HG02798 (cell line): ENCODE results near the gene PLEKHM3.
A peak's percentile ranks its signal among the peaks of the same experiment; 100 is the strongest.

Source experiments
- ATAC-seq: cut with Tn5 transposase; IDR thresholded peaks from one replicate; pipeline ENCODE4 v1.9.1; 2021; ENCODE audit warnings: mild to moderate bottlenecking; ENCODE audit not compliant: unreplicated experiment, poor library complexity

PLEKHM3 gene

DNA sequence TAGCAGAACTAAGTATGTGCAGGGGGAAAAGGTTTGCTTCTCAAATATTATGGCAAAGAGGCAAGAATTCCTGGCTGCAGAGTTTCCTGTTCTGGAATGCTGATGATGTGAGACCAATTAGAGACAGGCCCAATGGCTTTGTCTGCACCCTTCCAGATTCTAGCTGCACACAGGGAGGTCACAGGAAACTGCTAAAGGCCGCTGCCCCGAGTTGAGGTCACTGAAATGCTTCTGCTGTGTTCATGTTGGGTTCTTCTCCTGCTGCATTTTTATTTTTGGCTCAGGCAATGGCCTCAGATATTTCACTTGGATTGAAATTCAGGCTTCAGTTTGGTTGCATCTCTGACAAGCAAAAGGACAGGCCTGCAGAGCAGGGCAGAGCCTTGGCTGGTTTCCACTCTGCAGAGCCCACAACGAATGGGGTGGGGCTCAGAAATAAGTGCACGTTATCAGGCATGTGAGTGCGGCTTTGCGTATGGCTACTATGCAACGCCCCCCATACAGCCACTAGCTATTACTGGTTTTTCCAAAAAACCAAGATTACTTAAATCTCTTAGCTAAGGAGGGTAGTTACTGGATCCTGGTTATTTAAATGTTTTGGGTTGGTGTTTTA, 188.7 kb downstream of the PLEKHM3 start:
- ATAC-seq: no peak

DNA sequence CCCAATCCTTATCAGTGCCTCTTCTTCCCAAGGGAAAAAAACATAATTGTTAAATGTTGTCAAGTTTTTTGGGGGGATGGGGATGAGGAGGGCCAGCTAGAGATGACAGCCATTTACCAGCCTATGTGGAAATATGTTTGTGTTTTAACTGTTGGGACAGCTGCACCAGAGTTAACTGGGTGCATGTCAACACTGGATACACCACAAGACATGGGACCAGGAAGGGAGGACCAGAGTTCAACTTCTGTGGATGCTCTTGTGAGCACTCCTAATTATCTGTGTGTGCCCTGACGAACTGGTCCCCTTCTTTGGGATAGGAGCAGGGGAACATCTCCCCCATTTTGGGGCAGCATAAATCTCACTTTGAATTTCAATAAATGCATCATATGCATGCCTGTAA, 189.5 kb downstream of the PLEKHM3 start:
- ATAC-seq: no peak

DNA sequence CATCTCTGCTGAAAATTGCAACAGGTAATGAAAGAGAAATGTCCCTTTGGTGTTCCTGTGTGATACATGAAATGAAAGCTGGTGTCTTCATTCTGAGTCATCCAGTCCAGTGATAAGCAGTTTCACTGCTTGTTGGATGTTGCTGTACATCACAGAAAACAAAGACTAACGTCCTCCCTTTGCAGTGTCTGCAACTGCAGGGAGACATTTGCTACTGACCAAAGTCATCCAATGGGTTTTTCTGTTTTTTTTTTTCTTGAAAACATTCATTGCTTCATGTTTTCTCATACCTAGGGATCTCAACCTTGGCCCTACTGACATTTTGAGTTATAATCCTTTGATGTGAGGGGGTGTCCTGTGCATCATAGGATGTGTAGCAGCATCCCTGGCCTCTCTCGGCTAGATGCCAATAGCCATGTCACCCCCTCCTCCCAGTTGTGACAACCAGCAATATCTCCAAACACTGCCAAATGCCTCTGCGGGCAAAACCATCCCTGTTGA, 192.0 kb downstream of the PLEKHM3 start:
- ATAC-seq: peak; percentile 94

DNA sequence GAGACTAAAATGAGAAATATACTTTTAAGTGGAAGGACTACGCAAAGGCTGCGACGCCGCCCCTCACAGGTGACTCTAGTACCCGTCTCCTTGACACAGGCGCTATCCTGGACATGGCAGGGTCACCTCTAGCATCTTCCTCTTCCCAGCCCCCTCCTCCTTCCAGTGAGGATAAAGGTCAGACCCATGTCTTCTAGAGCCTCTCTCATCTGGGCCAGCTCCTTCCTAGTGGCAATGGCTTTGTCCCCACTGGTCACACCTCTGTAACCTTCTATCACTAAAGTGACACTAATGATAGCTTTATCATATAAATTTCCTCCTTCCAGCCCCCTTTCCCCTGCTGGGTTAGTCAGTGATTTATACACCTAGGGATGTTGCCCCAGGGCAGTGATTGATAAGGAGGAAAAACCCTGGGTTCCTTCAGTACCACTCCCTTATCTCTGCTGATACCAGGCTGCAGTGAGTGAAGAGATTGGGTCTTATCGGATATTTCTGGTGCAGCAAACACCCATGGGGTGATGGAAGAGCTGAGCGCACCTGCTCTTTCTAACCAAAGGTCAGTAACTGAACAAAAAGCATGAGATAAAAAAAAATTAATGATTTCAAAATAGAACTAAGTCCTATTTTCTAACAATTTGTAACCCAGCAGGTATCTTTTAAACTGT, 193.6 kb downstream of the PLEKHM3 start:
- ATAC-seq: no peak

DNA sequence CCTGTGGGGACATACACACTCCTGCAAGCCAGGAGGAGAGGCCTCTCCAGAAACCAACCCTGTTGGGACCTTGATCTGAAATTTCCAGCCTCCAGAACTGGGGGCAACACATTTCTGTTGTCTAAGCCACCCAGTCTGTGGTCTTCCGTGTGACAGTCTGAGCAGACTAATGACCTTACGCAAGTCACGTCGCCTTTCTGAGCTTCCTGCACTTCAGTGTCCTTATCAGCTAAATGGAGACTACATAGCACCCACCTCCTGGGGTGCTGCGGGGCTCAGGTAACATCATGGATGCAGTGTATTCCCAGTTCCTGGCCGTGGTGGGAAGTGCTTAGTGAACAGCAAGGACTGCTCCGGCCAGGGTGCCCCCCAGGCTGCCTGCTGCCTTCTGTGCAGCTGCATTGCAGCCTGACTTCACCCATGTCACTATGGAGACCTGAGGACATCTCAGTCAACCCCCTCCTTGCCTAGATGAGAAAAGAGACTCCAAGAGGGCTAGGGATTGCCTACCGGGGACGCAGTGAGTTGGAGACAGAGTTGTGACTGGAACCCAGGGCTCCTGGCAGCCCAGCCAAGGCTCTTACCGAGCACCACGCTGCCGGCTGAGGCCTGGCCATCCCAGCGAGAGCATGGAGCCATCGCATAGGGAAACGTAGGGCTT, 194.4 kb downstream of the PLEKHM3 start:
- no peak for ATAC-seq

DNA sequence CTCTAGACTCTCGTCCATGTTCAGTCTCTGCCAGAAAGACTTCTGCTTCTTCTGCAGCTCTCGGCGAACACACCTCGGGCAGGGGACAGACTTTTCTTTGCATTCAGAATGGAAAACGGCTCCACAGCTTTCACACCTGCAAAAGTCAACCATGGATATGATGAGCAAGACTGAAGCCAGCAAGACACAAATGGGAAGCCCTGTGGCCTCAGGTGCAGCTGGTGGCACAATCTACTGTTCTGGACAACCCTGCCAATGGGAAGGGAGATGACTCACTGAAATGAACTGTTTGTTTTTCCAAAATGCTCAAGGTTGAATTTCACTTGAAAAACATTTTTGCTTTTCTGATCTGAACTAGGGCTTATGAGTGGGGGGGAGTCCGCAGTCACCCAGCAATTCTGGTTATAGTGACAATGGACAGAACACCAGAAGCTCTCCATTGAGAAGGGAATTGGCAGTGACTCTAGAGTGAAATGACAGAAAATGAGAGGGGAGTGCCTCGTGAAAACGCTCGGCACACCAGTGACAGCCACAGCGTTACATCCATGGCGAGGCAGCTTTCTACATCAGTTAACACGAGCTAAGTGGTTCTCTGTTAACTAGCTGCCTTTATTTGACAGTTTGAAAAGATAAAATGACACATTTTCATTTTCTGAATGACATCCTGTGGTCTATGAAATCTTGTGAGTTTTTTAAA, 196.8 kb downstream of the PLEKHM3 start:
- ATAC-seq: no peak

DNA sequence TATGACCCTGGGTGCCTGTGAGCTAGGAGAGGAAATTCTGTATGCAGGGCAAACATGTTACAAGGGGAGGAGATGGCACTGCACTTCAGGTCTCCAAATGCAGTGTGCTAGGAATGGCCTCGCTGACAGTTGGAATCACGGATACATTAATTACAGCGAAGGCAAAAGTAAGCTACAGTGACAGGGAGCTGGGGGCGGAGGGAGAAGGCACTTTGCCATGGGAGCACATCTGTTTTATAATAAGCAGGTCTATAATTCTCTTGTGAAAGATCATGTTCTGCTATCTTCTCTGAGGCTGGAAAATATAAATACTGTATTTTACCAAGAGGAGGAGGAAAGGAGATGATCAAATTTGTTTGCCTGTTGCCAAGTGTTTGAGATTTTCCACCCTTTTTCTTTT, 199.3 kb downstream of the PLEKHM3 start:
- no peak for ATAC-seq

DNA sequence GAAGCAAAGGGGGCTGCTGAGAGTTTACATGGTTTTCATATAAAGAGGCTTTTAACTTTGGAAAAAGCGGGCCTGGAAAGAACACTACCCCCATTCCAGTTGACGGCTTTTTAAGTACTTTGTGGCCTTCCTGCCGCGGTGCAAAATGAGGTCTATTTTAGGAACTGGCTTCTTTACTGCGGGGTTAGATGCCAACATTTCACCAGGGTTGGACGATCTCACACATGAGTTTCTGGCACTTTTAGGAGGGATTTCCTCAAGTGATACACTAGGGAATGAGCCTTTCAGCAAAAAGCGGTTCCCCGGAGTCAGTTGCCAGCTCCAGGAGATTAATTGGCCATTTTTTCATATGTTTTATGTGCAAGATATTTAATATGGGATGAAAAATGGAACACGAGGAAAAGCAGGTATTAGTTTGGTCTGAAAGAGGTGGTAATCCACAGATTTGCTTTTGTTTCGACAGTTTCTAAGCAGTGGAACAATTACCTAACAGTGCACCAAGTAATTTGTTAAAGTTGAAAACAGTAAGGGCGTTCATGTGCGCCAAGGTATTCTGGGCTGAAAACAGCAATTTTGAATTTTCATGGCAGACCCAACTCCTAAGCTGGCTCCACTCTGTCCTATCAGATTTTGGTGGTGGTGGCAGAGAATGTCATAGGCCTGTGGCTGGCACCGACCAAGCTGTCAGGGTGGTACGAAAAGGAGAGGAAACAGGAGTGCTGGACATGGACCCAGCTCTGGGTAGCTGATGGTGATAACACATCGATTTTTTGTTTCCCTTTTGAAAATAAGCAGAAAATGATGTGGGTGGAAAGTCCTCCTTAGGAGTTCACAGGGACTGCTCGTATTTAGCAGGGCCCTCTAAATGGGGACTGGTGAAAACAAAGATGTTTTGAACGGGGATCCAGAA, 200.0 kb downstream of the PLEKHM3 start:
- no peak for ATAC-seq

DNA sequence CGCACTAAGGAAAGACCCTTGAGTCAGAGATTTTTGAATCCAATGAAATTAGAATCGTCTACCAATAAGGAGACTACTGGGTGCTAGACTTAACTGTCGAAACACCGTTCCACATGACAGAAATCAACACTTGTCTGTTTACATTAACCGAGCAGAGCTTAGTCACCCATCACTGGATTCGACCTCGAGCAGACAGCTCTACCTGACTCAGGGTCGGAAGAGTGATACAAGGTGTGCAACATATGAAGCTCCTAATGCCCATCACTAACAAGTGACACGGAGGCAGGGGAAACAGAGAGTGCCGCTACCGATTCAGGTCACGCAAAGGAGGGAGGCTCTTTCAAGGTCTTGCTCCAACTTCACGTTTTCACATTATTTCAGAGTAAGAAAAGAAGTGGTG, 201.5 kb downstream of the PLEKHM3 start:
- ATAC-seq: no peak

DNA sequence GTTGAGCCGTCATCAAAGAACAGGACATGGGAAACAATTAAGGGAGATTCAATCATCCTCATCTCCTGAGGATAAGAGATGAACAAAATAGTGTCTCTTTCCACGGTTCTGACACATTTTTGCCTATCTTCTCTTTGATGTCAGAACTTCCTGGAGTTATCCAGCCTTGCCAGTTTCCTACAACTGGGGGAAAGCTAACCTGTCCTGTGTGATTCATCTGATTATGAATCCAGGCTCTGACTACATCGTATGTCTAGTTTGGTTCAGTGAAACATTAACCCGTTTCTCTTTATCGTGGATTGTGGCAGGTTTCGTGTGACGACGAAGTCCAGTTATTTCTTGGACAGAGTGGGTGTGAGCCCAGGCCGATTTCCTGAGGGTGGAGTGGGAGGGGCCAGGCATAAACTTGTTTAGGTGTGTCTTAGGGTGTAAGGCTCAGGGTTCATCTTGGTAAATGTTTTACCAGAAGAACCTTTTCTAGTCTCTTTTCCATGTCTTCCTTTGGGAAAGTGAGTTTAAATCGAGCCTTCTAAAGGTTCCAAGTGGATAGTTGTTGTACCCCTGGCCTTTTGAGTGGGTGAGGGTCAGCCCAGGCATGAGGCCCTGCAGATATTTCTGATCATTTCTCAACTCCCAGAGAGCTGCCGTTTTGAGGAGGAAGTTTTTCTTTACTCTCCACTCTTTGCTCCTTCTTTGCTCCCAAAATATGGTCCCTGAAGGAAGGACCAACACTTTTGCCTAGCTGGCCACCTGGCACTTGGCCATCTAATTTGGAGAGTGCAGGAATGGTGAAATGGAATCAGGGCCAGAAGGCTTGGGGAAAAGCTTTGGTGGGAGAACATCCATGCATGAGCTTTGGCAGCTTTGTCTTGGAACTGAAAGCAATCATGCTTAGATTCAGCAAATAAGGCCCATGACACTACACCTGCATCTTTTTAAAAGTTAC, 205.2 kb downstream of the PLEKHM3 start:
- no peak for ATAC-seq

DNA sequence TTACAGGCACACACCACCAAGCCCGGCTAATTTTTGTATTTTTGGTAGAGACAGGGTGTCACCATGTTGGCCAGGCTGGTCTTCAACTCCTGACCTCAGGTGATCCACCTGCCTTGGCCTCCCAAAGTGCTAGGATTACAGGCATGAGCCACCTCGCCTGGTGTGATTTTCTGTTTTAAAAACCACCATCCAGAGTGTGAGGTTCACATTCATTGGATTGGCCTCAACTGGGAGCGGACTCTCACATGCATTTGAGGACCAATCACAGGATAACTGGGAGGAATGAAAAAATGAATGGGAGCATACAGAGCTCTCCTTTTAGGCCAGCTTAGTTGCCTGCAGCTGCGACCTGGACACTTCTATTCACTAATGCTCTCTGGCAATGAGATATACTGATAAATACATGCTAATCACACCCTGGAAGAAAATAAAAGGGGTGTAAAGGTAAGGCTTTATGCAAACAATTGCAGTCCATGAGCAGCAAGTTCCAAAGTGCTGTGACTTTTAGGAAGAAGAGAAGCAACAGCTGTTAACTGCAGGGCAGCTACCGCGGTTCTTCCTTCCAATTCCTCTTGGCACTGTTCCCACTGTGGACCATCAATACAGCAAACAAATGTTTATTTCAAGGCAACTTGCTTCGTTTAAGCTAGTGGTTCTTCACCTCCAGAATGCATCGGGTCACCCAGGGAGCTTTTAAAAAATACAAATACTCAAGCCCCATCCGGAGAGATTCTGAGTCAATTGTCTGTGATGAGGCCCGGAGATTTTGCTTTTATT, 206.1 kb downstream of the PLEKHM3 start:
- ATAC-seq: no peak

DNA sequence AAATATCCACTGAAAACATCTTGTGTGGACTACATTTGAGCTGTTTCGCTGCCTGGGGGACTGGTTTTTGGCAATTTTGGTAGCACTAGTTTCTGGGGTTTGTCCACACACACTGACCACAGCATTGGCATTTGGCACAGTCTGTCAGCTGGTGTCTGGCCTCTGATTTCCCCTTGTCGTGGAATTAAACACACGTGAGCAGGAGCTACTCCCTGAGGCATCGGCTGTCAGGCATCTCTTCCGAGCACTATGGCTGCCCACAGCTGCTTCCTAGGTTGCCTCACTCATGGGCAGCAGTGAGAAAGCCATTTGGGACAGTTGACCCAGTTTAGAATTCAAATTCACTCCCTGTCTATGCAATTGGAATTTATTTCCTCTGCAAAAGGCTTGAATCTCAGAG, 208.8 kb downstream of the PLEKHM3 start:
- ATAC-seq: no peak

DNA sequence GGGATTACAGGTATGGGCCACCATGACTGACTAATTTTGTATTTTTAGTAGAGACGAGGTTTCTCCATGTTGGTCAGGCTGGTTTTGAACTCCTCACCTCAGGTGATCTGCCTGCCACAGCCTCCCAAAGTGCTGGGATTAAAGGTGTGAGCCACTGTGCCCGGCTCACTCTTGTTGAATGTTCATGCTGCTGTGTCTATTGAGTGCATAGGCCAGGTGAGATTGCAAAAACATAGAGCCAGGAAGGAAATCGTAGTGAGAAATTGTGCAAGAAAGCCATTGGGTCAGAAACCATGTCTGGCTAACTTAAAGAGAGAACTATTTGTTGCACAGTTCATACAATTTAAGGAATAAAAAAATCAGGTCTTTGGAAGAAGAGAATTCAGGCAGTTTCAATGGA, 210.1 kb downstream of the PLEKHM3 start:
- ATAC-seq: no peak

DNA sequence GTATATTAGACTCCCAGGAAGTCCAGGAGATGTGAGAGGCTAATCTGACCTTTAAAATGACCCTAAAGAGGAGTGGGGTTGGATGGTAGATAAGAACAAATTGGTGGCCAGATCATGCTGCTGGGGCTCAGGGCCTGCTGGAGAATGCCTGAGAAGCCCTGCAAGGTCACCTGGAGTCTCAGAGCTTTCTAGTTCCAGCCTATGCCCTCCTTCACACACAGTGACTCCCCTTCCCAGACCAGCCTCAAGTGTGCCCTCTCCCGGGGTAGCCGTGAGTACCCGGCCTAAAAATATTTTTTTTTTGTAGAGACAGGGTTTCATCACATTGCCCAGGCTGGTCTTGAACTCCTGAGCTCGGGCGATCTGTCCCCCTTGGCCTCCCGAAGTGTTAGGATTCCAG, 211.4 kb downstream of the PLEKHM3 start:
- no peak for ATAC-seq

DNA sequence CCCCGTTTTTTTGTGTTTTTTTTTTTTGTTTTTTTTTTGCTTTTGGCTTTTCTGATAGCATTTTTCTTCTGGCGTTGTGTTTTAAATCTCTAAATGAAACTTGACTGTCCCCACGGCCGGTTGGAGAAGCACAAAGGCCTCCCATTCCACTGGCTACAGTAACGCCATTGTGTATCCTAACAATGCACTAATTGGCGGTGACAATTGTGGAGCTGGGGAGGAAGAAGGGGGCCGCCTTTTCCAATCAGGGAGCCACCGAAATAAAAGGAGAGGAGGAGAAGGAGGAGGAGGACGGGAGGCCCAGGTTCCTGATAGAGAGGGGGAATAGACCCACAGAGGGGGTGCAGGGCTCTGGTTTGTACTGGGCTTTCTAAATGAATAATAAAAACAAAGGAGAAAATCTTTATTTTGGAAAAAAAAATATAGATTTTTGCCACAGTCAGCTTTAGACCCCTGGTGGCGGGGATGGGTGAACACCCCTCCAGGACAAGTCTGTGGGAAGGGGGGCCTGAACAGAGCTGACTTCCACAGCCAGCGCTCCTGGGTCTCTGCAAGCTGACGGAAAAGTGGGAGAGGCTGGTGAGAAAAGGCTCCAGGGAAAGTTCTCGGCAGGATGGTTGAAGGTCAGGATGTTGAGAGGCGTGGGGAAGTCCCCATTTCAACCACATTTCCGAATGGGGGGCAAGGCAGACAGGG, 212.0 kb downstream of the PLEKHM3 start:
- ATAC-seq: no peak

DNA sequence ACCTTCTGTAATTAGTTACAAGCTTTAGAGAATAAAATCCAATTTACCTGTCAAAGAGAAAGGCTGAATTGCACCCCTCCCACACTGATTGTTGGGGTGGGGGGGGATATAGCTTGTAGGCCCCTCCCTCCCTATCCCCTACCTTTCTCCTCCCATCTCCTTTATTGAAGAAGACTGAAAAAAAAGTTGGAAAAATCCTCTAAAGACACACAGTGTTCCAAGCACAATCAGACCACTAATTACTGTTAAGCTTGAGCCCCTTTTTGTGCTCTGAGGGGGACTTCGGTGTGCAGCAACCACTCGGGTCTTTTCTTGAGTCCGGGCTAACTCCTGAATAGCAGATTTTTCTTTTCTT, 212.6 kb downstream of the PLEKHM3 start:
- ATAC-seq: no peak

DNA sequence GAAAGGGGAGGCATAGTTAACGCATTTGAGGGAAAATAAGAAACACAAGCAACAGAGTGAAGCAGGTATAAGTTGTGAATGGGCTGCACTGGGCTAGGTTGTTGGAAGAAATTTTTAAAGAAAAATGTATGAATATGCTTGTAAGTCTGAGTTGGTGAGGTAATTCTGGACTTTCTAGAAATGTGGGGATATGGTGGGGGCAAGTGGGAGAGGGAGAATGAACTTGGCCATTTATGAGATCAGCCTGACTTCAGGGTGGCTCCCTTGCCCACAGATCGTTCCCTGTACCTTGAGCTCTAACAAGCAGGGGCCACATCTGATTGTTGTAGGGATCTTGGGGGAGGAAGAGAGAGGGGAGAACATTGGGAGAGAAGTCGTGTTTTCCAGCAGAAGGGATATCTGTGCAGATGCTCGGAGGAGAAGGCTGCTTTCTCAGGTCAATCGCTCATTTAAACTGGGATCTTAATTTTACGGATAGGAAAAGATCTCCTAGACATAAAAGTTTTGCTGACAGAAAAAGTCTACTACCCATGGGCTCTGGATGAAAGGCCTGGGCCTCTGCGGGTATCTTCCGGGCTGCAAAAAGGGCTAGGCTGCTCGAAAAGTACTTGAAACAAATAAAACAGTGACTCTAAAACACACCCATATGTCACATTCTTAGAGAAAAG, 213.1 kb downstream of the PLEKHM3 start:
- no peak for ATAC-seq
